NAMALWA (cell line): ENCODE results near the gene CCDC6.
"Not testable (repeated sequence)": the region's sequence is repeated elsewhere in the genome, so short reads cannot be mapped to it uniquely, and the experiment has no call there.

ENCODE experiments used
- DNase-seq: peaks from one replicate; pipeline ENCODE4 v3.0.0-alpha.2; 2015; ENCODE audit warnings: low spot score

CCDC6 gene

DNA sequence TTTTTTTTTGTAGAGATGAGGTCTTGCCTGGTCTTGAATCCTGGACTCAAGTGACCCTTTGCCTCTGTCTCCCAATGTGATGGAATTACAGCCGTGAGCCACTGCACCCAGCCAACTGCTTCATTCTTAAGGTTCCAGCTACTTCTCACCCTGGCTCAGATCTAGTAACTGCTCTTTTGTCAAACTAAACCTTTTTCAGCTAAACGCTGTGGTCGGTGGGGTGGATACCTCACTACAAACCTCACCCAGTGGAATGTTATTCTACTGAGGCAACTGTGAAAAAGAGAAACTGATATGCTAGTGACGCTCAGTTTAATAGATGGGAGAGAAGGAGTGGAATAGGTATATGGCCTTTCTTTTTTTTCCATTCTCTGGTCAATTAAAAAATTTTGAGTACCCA is 151.4 kb downstream of the CCDC6 start:
- DNase-seq = no peak

DNA sequence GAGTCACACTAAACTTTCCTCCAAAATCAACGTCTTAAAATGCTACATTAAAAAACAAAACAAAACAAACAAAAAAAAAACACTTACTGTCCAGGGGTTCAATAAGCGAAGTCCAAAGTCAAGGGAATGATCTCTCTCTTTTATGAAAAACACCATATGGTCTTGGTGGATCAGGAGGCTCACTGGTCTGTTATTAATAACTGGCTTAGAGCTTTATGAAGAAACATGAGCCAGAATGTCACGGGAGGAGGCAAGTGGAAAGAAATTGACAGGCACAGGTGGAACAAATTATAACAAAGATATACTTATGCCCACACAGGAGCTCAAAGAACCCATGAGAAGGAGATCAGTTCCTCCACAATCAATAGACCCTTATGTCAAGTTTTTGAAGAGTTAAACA is 153.1 kb downstream of the CCDC6 start, which contains the start of gene MRLN:
TSS of gene MRLN (minus strand) at position 189 of the 400 bp plus-strand sequence.
- DNase-seq = no peak

DNA sequence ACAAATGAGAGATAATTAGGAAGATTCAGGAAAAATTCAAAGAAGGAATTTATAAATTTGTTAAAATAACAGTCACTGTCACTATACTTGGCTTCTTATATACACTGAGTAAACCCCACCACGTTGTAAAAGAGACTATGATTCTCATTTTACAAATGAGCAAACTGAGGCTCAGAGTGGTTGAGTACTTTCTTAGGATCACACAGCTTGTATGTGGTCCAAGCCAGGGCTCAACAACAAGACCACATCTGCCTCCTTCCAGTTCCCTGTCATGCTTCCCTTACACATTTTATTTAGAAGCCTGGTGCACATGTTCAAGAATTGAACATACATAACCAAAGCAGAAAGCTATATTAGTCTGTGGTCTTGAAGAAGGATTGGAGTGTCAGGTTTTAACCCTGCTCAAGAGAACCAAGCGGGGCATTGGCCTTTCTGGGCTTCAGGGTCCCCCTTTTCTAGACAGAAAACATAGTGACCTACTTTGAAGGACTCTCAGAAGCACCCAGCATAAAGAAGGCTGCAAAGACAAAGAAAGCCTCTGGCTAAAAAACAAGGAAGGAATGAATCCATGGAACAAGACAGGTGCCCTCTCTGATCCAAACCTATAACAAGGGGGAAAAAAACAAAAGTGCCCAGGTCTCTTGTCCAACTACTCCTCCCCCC is 153.9 kb downstream of the CCDC6 start:
- no peak for DNase-seq

DNA sequence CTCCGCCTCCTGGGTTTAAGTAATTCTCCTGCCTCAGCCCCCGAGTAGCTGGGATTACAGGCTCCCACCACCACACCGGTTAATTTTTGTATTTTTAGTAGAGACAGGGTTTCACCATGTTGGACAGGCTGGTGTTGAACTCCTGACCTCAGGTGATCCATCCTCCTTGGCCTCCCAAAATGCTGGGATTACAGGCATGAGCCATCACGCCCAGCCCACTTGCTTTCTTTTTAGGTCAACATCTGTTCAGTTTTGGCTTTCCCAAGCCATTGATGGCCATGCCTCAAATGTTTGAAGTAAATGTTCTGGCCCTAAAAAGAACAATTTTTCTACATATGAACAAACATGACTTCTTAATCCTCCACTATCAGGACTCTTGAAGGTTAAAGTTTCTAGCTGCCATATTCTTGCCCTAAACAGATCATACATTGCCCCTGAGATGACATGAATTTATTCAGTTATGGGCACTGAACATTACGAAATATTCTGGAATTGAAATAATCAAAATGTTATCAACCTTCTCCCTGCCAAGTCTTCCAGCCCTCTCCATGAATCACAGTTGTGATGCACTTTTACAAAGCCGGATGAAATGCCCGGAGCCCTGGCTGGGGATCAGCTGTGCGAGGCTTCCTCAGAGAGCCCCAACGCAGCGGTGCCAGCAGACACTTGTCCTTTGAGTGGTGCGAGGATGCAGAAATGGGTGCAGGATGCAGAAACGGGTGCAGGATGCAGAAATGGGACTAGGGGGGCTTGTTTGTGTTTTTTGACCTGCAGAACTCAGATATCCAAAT is 156.0 kb downstream of the CCDC6 start:
- no peak for DNase-seq

DNA sequence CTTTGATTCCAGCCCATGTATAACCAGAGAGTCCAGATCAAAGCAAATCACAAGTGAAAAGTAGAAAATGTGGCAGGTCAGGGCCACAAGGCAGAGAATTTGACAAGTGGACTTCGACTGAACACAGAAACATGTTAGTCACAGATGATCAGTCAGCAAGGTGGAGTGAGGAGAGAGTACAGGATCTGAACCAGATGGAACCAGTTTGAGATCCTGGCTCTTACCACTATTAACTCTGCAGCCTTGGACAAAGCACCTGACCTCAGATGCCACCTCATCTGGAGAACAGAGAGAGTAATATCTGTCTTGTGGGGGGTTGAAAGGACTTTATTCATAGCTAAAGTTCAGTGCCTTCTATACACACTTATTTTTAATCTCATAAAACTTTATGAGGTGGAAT is 157.5 kb downstream of the CCDC6 start:
- DNase-seq = no peak

DNA sequence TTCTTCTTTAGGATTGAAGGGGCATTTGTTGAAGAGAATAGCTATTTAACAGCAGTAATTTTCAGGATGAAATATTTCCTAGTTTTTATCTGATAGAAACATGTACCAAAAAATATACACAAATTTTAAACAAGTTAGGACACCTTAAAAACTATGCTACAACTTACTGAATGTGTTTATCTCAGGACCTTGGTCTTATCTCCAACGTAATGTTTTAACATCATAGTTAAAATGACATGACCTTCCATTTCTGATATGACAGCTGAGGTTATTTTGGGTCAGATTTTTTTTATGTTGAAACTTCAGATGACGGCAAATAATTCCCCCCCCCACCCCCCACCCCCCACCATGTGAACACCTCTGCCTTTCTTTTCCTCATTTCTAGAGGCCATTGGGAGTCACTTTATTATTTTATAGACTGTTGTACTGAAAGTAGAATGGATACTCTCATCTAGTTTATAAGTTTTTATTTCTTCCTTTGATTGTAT is 161.1 kb downstream of the CCDC6 start:
- no peak for DNase-seq

DNA sequence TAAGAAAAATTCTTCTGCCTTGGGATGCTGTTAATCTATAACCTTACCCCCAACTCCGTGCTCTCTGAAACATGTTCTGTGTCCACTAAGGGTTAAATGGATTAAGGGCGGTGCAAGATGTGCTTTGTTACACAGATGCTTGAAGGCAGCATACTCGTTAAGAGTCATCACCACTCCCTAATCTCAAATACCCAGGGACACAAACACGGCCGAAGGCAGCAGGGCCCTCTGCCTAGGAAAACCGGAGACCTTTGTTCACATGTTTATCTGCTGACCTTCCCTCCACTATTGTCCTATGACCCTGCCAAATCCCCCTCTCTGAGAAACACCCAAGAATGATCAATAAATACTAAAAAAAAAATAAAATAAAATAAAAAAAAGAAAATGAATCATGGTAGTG is 161.6 kb downstream of the CCDC6 start:
- DNase-seq = not testable (repeated sequence)

DNA sequence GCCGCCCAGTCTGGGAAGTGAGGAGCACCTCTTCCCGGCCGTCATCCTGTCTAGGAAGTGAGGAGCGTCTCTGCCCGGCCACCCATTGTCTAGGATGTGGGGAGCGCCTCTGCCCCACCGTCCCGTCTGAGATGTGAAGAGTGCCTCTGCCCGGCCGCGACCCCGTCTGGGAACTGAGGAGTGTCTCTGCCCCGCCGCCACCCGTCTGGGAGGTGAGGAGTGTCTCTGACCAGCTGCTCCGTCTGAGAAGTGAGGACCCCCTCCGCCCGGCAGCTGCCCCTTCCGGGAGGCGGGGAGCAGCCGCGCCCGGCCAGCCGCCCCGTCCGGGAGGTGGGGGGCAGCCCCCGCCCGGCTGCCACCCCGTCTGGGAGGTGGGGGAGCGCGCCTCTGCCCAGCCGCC is 162.2 kb downstream of the CCDC6 start:
- DNase-seq = not testable (repeated sequence)

DNA sequence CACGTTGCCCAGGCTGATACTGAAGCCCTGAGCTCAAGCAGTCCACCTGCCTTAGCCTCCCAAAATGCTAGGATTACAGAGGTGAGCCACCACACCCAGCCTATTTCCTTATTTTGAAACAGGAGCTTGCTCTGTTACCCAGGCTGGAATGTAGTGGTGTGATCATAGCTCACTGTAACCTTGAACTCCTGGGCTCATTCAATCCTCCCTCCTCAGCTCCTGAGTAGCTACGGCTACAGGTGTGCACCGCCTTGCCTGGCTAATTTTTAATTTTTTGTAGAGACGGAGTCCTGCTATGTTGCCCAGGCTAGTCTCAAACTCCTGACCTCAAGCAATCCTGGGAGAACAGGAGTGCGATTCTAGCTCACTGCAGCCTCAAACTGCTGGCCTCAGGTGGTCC is 164.8 kb downstream of the CCDC6 start:
- DNase-seq = no peak

DNA sequence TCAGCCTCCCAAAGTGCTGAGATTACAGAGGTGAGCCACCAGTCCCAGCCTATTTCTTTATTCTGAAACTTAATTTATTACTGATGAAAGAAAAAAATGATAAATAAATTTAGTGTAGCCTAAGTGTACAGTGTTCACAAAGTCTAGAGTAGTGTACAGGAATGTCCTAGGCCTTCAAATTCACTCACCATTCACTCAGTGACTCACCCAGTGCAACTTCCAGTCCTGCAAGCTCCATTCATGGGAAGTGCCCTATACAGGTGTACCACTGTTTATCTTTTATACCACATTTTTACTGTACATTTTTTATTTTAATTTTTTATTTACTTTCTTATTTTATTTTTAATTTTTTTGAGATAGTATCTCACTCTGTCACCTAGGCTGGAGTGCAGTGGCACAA is 165.3 kb downstream of the CCDC6 start:
- DNase-seq = no peak
